ENCODE measurements around the gene RHOH.

RHOH gene

GRCh38 chr4:40240040-40240653, 43.3 kb downstream of the RHOH start:
- DNase-seq, result no peak

- no peak for DNase-seq
Measured at GRCh38 chr4:40241026-40241425, 44.2 kb downstream of the RHOH start.

- DNase-seq, result no peak
Measured at GRCh38 chr4:40241941-40242340, 45.1 kb downstream of the RHOH start.

GRCh38 chr4:40243386-40243948, 46.6 kb downstream of the RHOH start:
- no peak for DNase-seq

- DNase-seq, result no peak
Measured at GRCh38 chr4:40244606-40245005, 47.8 kb downstream of the RHOH start.

- DNase-seq, result no peak
Measured at GRCh38 chr4:40245550-40245949, 48.7 kb downstream of the RHOH start.

- no peak for DNase-seq
Measured at GRCh38 chr4:40246011-40246900, 49.4 kb downstream of the RHOH start.

- DNase-seq, result no peak
Measured at GRCh38 chr4:40246938-40247337, 50.1 kb downstream of the RHOH start.

- DNase-seq, result no peak
Measured at GRCh38 chr4:40247350-40247749, 50.5 kb downstream of the RHOH start.

GRCh38 chr4:40251366-40251765, 54.5 kb downstream of the RHOH start:
- no peak for DNase-seq

GRCh38 chr4:40253906-40254305, 57.1 kb downstream of the RHOH start:
- DNase-seq, result no peak

GRCh38 chr4:40254608-40255392, 58.0 kb downstream of the RHOH start:
- peak; percentile 46 for DNase-seq

GRCh38 chr4:40255393-40256281, 58.8 kb downstream of the RHOH start:
- no peak for DNase-seq

GRCh38 chr4:40256329-40256728, 59.5 kb downstream of the RHOH start:
- DNase-seq, result no peak

GRCh38 chr4:40256817-40257216, 60.0 kb downstream of the RHOH start:
- DNase-seq, result no peak

GRCh38 chr4:40258627-40259026, 61.8 kb downstream of the RHOH start:
- no peak for DNase-seq

- DNase-seq, result no peak
Measured at GRCh38 chr4:40261231-40262076, 64.6 kb downstream of the RHOH start.

- no peak for DNase-seq
Measured at GRCh38 chr4:40262077-40262528, 65.3 kb downstream of the RHOH start.

- DNase-seq, result no peak
Measured at GRCh38 chr4:40262861-40263260, 66.0 kb downstream of the RHOH start.

- DNase-seq, result peak; percentile 71
Measured at GRCh38 chr4:40264497-40264896, 67.7 kb downstream of the RHOH start.

Data from NCI-H2227 treated with DMSO at 0.1 percent for 48 hours (cell line).